SU-DHL-6 (cell line): ENCODE results near the gene SAMD4B.

Experiments used
- H2AFZ ChIP-seq: fragments of 200-600 bp; sonication (generic); 2 replicates; pipeline ENCODE4 v1.6.1; 2014; ENCODE audit warnings: low read depth, mild to moderate bottlenecking, moderate library complexity, mixed read lengths, antibody characterized with exemption, low read length; ENCODE audit not compliant: severe bottlenecking
- H3F3A ChIP-seq: fragments of 200-600 bp; shearing (Covaris generic); 2 replicates; pipeline ENCODE4 v1.6.0; 2016; ENCODE audit warnings: antibody characterized with exemption, mild to moderate bottlenecking; ENCODE audit not compliant: insufficient read depth
- H3K27ac ChIP-seq: fragments of 200-600 bp; sonication (generic); 2 replicates; pipeline ENCODE4 v1.5.1; 2016; ENCODE audit warnings: low read depth, mild to moderate bottlenecking, low read length, moderate library complexity, mixed read lengths
- H3K27me3 ChIP-seq: fragments of 200-600 bp; sonication (generic), shearing (Covaris generic); 2 replicates; pipeline ENCODE4 v1.6.0; 2014; ENCODE audit warnings: mild to moderate bottlenecking, low read length
- H3K36me3 ChIP-seq: fragments of 200-600 bp; sonication (generic); 2 replicates; pipeline ENCODE4 v1.6.1; 2014; ENCODE audit warnings: mild to moderate bottlenecking, low read length, mixed read lengths
- H3K4me2 ChIP-seq: fragments of 300-600, 200-600 bp; shearing (Covaris generic), sonication (generic); 2 replicates; pipeline ENCODE4 v1.6.0; 2014; ENCODE audit warnings: low read length, low read depth, mild to moderate bottlenecking; ENCODE audit not compliant: poor library complexity, severe bottlenecking
- H3K4me3 ChIP-seq: fragments of 200-600 bp; sonication (generic); 2 replicates; pipeline ENCODE4 v1.5.1; 2014; ENCODE audit warnings: antibody characterized with exemption, low read length, mild to moderate bottlenecking, mixed read lengths; ENCODE audit not compliant: insufficient read depth, poor library complexity, severe bottlenecking
- H3K79me2 ChIP-seq: fragments of 200-600 bp; sonication (generic); 2 replicates; pipeline ENCODE4 v1.6.1; 2014; ENCODE audit warnings: mild to moderate bottlenecking, low read length, moderate library complexity; ENCODE audit not compliant: insufficient read depth
- H3K9ac ChIP-seq: fragments of 200-600 bp; sonication (generic); 2 replicates; pipeline ENCODE4 v1.7.0; 2014; ENCODE audit warnings: mild to moderate bottlenecking, low read length
- H3K9me2 ChIP-seq: fragments of 200-600 bp; sonication (generic); replicated peaks from 2 replicates; pipeline ENCODE4 v1.6.1; 2014; ENCODE audit warnings: low read length; ENCODE audit not compliant: insufficient read depth
- H3K9me3 ChIP-seq: fragments of 200-600 bp; sonication (generic); 2 replicates; pipeline ENCODE4 v1.6.1; 2014; ENCODE audit warnings: low read length, mixed read lengths; ENCODE audit not compliant: insufficient read depth
- H4K20me1 ChIP-seq: fragments of 200-600 bp; sonication (generic); 2 replicates; pipeline ENCODE4 v1.6.1; 2014; ENCODE audit warnings: low read depth, mild to moderate bottlenecking, antibody characterized with exemption, low read length, moderate library complexity, mixed read lengths
- EZH2phosphoT487 ChIP-seq: fragments of 200-600 bp; sonication (generic), shearing (Covaris generic); conservative IDR thresholded peaks from 2 replicates; pipeline ENCODE4 v1.6.1; 2018; ENCODE audit warnings: mild to moderate bottlenecking, antibody characterized with exemption, low read length, moderate library complexity, mixed read lengths
- TF ChIP-seq, protein P1 (sequence below): fragments of 200-600 bp; sonication (generic); IDR thresholded peaks from one replicate; pipeline ENCODE4 v1.5.1; 2017; ENCODE audit warnings: antibody characterized with exemption, mild to moderate bottlenecking, low read length, moderate library complexity; ENCODE audit not compliant: insufficient read depth, poor library complexity, severe bottlenecking

Gene SAMD4B

DNA sequence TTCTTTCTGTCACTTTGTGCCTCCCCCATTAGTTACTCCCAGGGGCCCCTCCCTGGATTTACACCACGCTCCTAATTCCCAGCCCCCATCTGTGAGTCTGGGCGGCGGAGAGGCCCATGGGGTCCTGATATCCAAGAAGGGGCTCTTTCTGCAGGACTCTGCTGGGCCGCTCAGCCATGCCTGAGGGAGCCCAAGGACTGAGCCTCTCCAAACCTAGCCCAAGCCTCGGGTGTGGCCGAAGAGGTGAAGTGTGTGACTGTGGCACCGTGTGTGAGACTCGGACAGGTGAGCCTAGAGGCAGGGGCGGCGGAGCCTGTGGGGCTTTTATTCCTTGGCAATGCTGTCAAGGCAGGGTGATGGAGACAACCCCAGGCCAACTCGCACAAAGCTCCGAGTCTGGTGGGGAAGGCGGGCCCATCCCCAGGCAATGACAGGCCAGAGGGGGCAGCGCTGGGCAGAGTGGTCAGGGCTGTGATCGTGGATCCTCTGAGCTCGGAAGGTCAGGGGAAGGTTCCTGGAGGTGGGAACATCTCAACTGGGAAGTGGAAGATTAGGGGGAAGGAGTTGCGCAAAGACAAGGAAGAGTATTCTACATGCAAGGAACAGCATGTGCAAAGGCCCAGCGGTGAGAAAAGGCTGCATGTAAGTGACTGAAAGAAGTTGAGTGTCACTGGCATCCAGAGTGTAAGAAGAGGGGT, 71.8 kb downstream of the SAMD4B start:
- Histone ChIP-seq H3F3A (peaks cover 27% of the 10 kb centered on the region), H3K4me2 (peak overlapping the region; percentile 91), H2AFZ (no peak overlapping the region), H3K36me3 (no peaks in the 10 kb centered on the region), H3K27me3 (no peaks in the 10 kb centered on the region), H3K27ac (peak overlapping the region; percentile 83), H3K9ac (peak overlapping the region; percentile 100), H3K4me3 (peak overlapping the region; percentile 100), H4K20me1 (no peaks in the 10 kb centered on the region), H3K79me2 (peaks cover 11% of the 10 kb centered on the region), H3K9me2 (no peaks in the 10 kb centered on the region), H3K9me3 (no peaks in the 10 kb centered on the region)
- TF ChIP-seq, protein P1, sequence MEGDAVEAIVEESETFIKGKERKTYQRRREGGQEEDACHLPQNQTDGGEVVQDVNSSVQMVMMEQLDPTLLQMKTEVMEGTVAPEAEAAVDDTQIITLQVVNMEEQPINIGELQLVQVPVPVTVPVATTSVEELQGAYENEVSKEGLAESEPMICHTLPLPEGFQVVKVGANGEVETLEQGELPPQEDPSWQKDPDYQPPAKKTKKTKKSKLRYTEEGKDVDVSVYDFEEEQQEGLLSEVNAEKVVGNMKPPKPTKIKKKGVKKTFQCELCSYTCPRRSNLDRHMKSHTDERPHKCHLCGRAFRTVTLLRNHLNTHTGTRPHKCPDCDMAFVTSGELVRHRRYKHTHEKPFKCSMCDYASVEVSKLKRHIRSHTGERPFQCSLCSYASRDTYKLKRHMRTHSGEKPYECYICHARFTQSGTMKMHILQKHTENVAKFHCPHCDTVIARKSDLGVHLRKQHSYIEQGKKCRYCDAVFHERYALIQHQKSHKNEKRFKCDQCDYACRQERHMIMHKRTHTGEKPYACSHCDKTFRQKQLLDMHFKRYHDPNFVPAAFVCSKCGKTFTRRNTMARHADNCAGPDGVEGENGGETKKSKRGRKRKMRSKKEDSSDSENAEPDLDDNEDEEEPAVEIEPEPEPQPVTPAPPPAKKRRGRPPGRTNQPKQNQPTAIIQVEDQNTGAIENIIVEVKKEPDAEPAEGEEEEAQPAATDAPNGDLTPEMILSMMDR: no peak
- TF ChIP-seq EZH2phosphoT487: no peak

GRCh38 chr19:39415111-39416046, 73.2 kb downstream of the SAMD4B start:
- no peak overlapping the region for H3K4me2 ChIP-seq
- no peaks in the 10 kb centered on the region for H3K36me3 ChIP-seq
- H3K4me3 ChIP-seq: no peak overlapping the region

DNA sequence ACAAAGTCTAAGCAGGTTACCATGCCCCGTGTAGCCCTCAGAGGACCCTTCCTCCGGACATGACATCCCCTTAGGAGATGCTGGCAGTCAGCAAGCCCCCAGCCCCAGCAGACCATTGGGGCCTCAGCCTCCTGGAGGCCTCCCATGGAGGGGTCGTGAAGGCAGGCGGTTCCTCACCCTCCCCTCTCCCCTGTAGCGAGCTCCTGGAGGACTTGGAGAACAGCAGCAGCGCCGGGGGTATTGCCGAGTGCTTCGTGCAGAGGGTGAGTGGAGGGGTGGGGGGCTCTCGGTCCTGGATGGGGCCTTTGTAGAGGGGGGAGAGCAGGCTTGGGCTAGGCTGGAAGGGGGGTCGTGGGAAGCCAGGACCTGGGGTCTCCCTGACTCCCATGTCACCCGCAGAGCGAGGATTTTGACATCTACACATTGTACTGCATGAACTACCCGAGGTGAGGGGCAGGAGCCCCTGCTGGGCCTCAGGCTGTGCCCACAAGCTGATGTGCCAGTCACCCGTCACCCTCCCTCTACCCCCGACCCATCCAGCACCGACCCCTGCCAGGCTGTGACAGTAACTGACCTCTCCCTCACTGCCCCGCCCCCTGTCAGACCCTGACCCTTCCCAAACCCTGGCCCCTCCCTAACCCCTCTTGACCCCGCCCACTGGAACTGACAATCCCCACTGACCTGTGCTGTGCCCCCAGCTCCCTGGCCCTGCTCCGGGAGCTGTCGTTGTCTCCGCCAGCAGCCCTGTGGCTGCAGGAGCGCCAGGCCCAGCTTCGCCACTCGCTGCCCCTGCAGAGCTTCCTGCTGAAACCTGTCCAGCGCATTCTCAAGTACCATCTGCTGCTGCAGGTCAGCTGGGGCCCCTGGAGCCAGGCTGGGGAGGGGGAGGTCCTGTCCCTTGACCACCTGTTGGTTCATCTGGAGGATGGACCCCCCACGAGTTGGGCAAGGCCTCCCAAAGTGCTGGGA, 74.2 kb downstream of the SAMD4B start:
- no peaks in the 10 kb centered on the region for H3K9me2 ChIP-seq
- no peak overlapping the region for H3K27ac ChIP-seq
- no peak overlapping the region for H3K9ac ChIP-seq

More at GRCh38 chr19:39415111-39416046, 73.2 kb downstream of the SAMD4B start:
- Histone ChIP-seq H3K9me3 (no peaks in the 10 kb centered on the region), H3K27me3 (no peaks in the 10 kb centered on the region), H3K9me2 (no peaks in the 10 kb centered on the region), H3K9ac (no peak overlapping the region), H3F3A (peaks cover 16% of the 10 kb centered on the region), H4K20me1 (no peaks in the 10 kb centered on the region), H3K27ac (no peak overlapping the region), H2AFZ (no peak overlapping the region), H3K79me2 (peaks cover 6% of the 10 kb centered on the region)
- TF ChIP-seq EZH2phosphoT487: no peak
- TF ChIP-seq, protein P1: no peak

More for the DNA sequence above, 74.2 kb downstream of the SAMD4B start:
- no peak overlapping the region for H3K4me3 ChIP-seq
- no peak overlapping the region for H2AFZ ChIP-seq
- H3K79me2 ChIP-seq: peaks cover 6% of the 10 kb centered on the region
- no peaks in the 10 kb centered on the region for H3K27me3 ChIP-seq
- no peak for TF ChIP-seq EZH2phosphoT487
- TF ChIP-seq, protein P1: no peak
- H3K4me2 ChIP-seq: no peak overlapping the region
- peaks cover 5% of the 10 kb centered on the region for H3F3A ChIP-seq
- H3K9me3 ChIP-seq: no peaks in the 10 kb centered on the region
- no peaks in the 10 kb centered on the region for H3K36me3 ChIP-seq
- H4K20me1 ChIP-seq: no peaks in the 10 kb centered on the region
